Prostate gland (tissue), 2 donors: ENCODE results near the gene ADAMTS19. TPM values are rescaled to one million over a fixed set of nuclear protein-coding genes. Genes with fewer than 3 reads are reported as not detected.

Source experiments
- DNase-seq: peaks from one replicate; pipeline ENCODE4 v3.0.0-alpha.2; 2019; ENCODE audit warnings: low spot score
- H3K27ac ChIP-seq, 2 donors: fragments of 200-600 bp; sonication (generic); 2 replicates each; pipeline ENCODE4 v1.5.1; 2017 to 2019
- H3K27me3 ChIP-seq: fragments of 200-600 bp; sonication (generic); replicated peaks from 2 replicates; pipeline ENCODE4 v1.5.1; 2019; ENCODE audit not compliant: insufficient read depth
- H3K36me3 ChIP-seq, 2 donors: fragments of 200-600 bp; sonication (generic); 1 replicate in 1 of 2; 2 replicates in 1 of 2; pipeline versions ENCODE4 v1.5.1 to v1.8.1; 2017 to 2019
- H3K4me1 ChIP-seq: fragments of 200-600 bp; sonication (generic); replicated peaks from 2 replicates; pipeline ENCODE4 v1.5.1; 2019
- H3K4me3 ChIP-seq, 2 donors: fragments of 200-600 bp; sonication (generic); 2 replicates each; pipeline ENCODE4 v1.5.1; 2017 to 2019
- H3K9me3 ChIP-seq: fragments of 200-600 bp; sonication (generic); 2 replicates; pipeline ENCODE4 v1.5.1; 2017
- CTCF ChIP-seq, 4 experiments: fragments of 200-600 bp in 2 of 4; fragments of 450-650 bp in 2 of 4; sonication (generic) in 2 of 4; IDR thresholded peaks; 1 replicate in 3 of 4; 2 replicates in 1 of 4; pipeline ENCODE4 v1.5.1; 2016 to 2019; ENCODE audit warnings: antibody characterized with exemption in 4 of 4, mild to moderate bottlenecking in 2 of 4, moderate library complexity in 2 of 4
- POLR2A ChIP-seq: fragments of 450-650 bp; IDR thresholded peaks from one replicate; pipeline ENCODE4 v1.6.1; 2016; ENCODE audit warnings: antibody characterized with exemption, mild to moderate bottlenecking
- POLR2AphosphoS5 ChIP-seq: sonication (generic); formaldehyde crosslinking; IDR thresholded peaks from one replicate; pipeline ENCODE4 v1.6.1; 2017; ENCODE audit warnings: antibody characterized with exemption
- WGBS: methylation state at CpG from one replicate; pipeline ENCODE4 v1.1.5; 2018; 5-methylcytosine and 5-hydroxymethylcytosine counted together
- intact Hi-C: fragments of 100-400 bp; cut with DNase I; formaldehyde crosslinking; loops from one replicate; pipeline ENCODE4 v1.14.2; 2022
- total RNA-seq, 2 donors: library from RNA; depleted of rRNA; stranded (reverse); fragments of >200 nt; gene quantifications; one replicate each; pipeline ENCODE4 v1.1.0, GENCODE V29; 2016

The ADAMTS19 gene
- total RNA-seq, 2 donors from 2014 or later = 1.3 to 3.0 TPM

GRCh38 chr5:129716235-129716634, 256.1 kb downstream of the ADAMTS19 start:
- no peaks in the 10 kb centered on the region for H3K4me1 ChIP-seq
- 67% methylated on average over 1 of the region's 1 CpG for WGBS
- no peaks in the 10 kb centered on the region for H3K36me3 ChIP-seq
- no peak for TF ChIP-seq CTCF (IDR thresholded peaks at IDR 0.05)
- no peak for TF ChIP-seq POLR2A
- no peak for TF ChIP-seq POLR2AphosphoS5
- intact Hi-C loops = no loop called here
- H3K27me3 ChIP-seq = no peaks in the 10 kb centered on the region
- no peaks in the 10 kb centered on the region for H3K9me3 ChIP-seq
- DNase-seq = no peak
- no peak overlapping the region for H3K4me3 ChIP-seq
- no peak overlapping the region for H3K27ac ChIP-seq

- Histone ChIP-seq H3K27me3 (no peaks in the 10 kb centered on the region), H3K4me1 (no peaks in the 10 kb centered on the region), H3K36me3 (no peaks in the 10 kb centered on the region), H3K27ac (no peak overlapping the region), H3K9me3 (no peaks in the 10 kb centered on the region), H3K4me3 (no peak overlapping the region)
- intact Hi-C loops = no loop called here
- DNase-seq = no peak
- TF ChIP-seq POLR2A (no peak), POLR2AphosphoS5 (no peak), CTCF (IDR thresholded peaks at IDR 0.05) (no peak)
- 82% methylated on average over 5 of the region's 5 CpGs for WGBS
Measured at GRCh38 chr5:129716651-129717050, 256.6 kb downstream of the ADAMTS19 start.

GRCh38 chr5:129717751-129718310, 257.7 kb downstream of the ADAMTS19 start:
- H3K9me3 ChIP-seq = no peaks in the 10 kb centered on the region
- DNase-seq = no peak
- no peak overlapping the region for H3K4me3 ChIP-seq
- no peaks in the 10 kb centered on the region for H3K27me3 ChIP-seq
- intact Hi-C loops = no loop called here
- no peak for TF ChIP-seq CTCF (IDR thresholded peaks at IDR 0.05)
- TF ChIP-seq POLR2AphosphoS5 = no peak
- no peak for TF ChIP-seq POLR2A
- H3K4me1 ChIP-seq = no peaks in the 10 kb centered on the region
- H3K36me3 ChIP-seq = no peaks in the 10 kb centered on the region
- no peak overlapping the region for H3K27ac ChIP-seq

GRCh38 chr5:129718471-129719090, 258.5 kb downstream of the ADAMTS19 start:
- no peak for DNase-seq
- H3K4me1 ChIP-seq = no peaks in the 10 kb centered on the region
- no peaks in the 10 kb centered on the region for H3K9me3 ChIP-seq
- WGBS = 79% methylated on average over 1 of the region's 1 CpG
- no peak overlapping the region for H3K27ac ChIP-seq
- no peaks in the 10 kb centered on the region for H3K36me3 ChIP-seq
- H3K27me3 ChIP-seq = no peaks in the 10 kb centered on the region
- intact Hi-C loops = no loop called here
- no peak overlapping the region for H3K4me3 ChIP-seq
- no peak for TF ChIP-seq POLR2A
- no peak for TF ChIP-seq CTCF (IDR thresholded peaks at IDR 0.05)
- TF ChIP-seq POLR2AphosphoS5 = no peak

- Histone ChIP-seq H3K4me3 (no peak overlapping the region), H3K27ac (no peak overlapping the region), H3K4me1 (no peaks in the 10 kb centered on the region), H3K36me3 (no peaks in the 10 kb centered on the region), H3K9me3 (no peaks in the 10 kb centered on the region), H3K27me3 (no peaks in the 10 kb centered on the region)
- TF ChIP-seq POLR2AphosphoS5 (no peak), POLR2A (no peak), CTCF (IDR thresholded peaks at IDR 0.05) (no peak)
- intact Hi-C loops = no loop called here
- 24% methylated on average over 2 of the region's 2 CpGs for WGBS
- no peak for DNase-seq
Measured at GRCh38 chr5:129724222-129724621, 264.1 kb downstream of the ADAMTS19 start.
